Aorta (tissue), 5 donors: ENCODE results near the gene TRAPPC10. TPM values are rescaled to one million over a fixed set of nuclear protein-coding genes. Genes with fewer than 3 reads are reported as not detected.

ENCODE experiments used
- ATAC-seq: fragments of 200-7000 bp; cut with Tn5 transposase; one replicate; pipeline ENCODE4 v1.9.1; 2022; ENCODE audit warnings: moderate library complexity; ENCODE audit not compliant: low FRiP score
- DNase-seq, 2 donors: peaks; one replicate each; pipeline ENCODE4 v3.0.0-alpha.2; 2020
- H3K27ac ChIP-seq, 2 donors: one replicate each; pipeline ENCODE4 v1.5.1; 2013; ENCODE audit warnings: low read length in 2 of 2, mild to moderate bottlenecking in 2 of 2, moderate library complexity in 2 of 2, control low read depth in 1 of 2, inconsistent platforms in 1 of 2, low read depth in 1 of 2
- H3K27me3 ChIP-seq, 2 donors: one replicate each; pipeline ENCODE4 v1.6.1; 2013; ENCODE audit warnings: control low read depth in 1 of 2, low read length in 1 of 2, mild to moderate bottlenecking in 1 of 2, moderate library complexity in 1 of 2; ENCODE audit not compliant: insufficient read depth in 2 of 2, control insufficient read depth in 1 of 2
- H3K36me3 ChIP-seq, 2 donors: one replicate each; pipeline ENCODE4 v1.6.1; 2013; ENCODE audit warnings: control low read depth in 1 of 2, low read length in 1 of 2, mild to moderate bottlenecking in 1 of 2; ENCODE audit not compliant: insufficient read depth in 2 of 2, control insufficient read depth in 1 of 2
- H3K4me1 ChIP-seq, 2 donors: one replicate each; pipeline ENCODE4 v1.6.1; 2013; ENCODE audit warnings: low read length in 2 of 2, control low read depth in 1 of 2, mild to moderate bottlenecking in 1 of 2, moderate library complexity in 1 of 2; ENCODE audit not compliant: insufficient read depth in 2 of 2, control insufficient read depth in 1 of 2
- H3K4me3 ChIP-seq, 2 donors: one replicate each; pipeline ENCODE4 v1.5.1; 2013; ENCODE audit warnings: low read length in 2 of 2, control low read depth in 1 of 2, mild to moderate bottlenecking in 1 of 2
- H3K9me3 ChIP-seq: one replicate; pipeline ENCODE4 v1.6.1; 2013; ENCODE audit warnings: mild to moderate bottlenecking, low read length; ENCODE audit not compliant: control insufficient read depth
- WGBS, 2 donors: extraction: QIAGEN DNeasy Blood & Tissue Kit; methylation state at CpG; one replicate each; pipeline ENCODE4 v1.1.7; 2013; 5-methylcytosine and 5-hydroxymethylcytosine counted together
- intact Hi-C, 2 donors: fragments of 100-400 bp; cut with DNase I; formaldehyde crosslinking; loops; one replicate each; pipeline versions ENCODE4 v1.14.2 to v1.15.0; 2022
- polyA plus RNA-seq, 2 donors: library from polyadenylated mRNA; stranded (reverse); fragments of 200-250 nt; gene quantifications; one replicate each; pipeline ENCODE4 v1.2.3, GENCODE V29; 2013
- total RNA-seq, 2 donors: library from RNA; stranded (reverse); fragmentation: NEBNext Ultra II Directional; extraction: Animal tissue kit (Norgen Biotek cat#: 25700); gene quantifications; one replicate each; pipeline ENCODE4 v1.2.1, GENCODE V29; 2021
- donor health status: healthy with polysubstance abuse.
- donor health status: Bipolar disorder and iron deficiency.
- donor health status: DM: no; HTN: no; CAD: no.
- donor health status: DM: no; HTN: no; CAD: no.
- donor health status: DM: yes; HTN: yes; CAD: no.

Gene TRAPPC10
- total and polyA plus RNA-seq, 4 donors = 3.5 to 41.5 (median 20.4) TPM

DNA sequence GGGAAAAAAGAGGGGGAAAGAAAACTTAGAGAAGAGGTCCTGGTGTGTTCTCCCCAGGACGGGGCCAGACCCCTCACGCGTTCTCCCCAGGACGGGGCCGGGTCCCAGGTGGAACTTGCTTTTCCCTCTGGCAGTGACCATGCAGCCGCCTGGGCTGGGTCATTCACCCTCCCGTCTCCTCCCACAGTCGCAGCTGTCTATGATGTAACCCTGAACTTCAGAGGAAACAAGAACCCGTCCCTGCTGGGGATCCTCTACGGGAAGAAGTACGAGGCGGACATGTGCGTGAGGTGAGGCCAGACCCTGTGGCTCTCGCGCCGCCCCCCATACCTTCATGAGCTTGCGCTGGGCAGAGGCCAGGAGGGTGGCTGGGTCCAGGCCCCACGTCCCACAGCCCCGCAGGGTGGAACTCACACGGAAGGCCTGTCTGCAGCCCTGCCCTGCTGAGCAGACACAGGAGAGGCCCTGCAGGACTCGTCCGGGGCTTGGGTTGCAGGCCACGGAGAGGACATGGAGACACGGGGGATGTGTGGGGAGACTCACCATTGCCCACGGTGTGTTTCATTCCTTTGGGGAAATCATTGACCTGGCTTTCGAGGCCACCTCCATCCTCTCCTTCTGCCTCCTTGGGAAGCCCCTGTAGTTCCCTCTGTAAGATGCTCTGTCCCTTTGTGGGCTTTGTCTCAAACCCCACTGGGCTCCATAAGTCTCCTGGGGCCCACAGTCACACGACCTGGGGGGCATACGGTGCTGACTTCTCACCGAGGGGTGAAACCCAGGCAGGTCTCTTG is 40.7 kb upstream of the TRAPPC10 start:
- Histone ChIP-seq H3K27me3 (no peaks in the 10 kb centered on the region), H3K4me3 (no peak overlapping the region), H3K9me3 (no peaks in the 10 kb centered on the region), H3K4me1 (no peaks in the 10 kb centered on the region), H3K36me3 (peaks cover 0 to 3% of the 10 kb centered on the region in 2 donors), H3K27ac (no peak overlapping the region)
- WGBS, 2 donors = 84 to 85% methylated on average over 29 of the region's 29 CpGs
- DNase-seq (no peak), ATAC-seq (no peak)
- intact Hi-C loops = no loop called here

DNA sequence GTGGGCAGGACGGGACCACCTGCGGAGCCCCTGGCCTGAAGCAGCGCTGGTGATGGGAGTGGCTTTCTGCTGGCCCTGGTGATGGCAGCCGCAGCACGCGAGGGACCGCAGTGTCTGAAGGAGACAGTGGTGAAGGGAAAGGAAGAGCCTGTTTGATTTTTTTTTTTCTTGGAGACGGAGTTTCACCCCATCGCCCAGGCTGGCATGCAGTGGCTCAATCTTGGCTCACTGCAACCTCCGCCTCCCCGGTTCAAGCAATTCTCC is 40.2 kb upstream of the TRAPPC10 start:
- Histone ChIP-seq H3K9me3 (no peaks in the 10 kb centered on the region), H3K4me3 (no peak overlapping the region), H3K27me3 (no peaks in the 10 kb centered on the region), H3K4me1 (no peaks in the 10 kb centered on the region), H3K36me3 (peaks cover 0 to 3% of the 10 kb centered on the region in 2 donors), H3K27ac (no peak overlapping the region)
- ATAC-seq (no peak), DNase-seq (no peak)
- 89 to 93% methylated on average over 10 to 11 of the region's 11 CpGs for WGBS, 2 donors
- intact Hi-C loops = no loop called here

DNA sequence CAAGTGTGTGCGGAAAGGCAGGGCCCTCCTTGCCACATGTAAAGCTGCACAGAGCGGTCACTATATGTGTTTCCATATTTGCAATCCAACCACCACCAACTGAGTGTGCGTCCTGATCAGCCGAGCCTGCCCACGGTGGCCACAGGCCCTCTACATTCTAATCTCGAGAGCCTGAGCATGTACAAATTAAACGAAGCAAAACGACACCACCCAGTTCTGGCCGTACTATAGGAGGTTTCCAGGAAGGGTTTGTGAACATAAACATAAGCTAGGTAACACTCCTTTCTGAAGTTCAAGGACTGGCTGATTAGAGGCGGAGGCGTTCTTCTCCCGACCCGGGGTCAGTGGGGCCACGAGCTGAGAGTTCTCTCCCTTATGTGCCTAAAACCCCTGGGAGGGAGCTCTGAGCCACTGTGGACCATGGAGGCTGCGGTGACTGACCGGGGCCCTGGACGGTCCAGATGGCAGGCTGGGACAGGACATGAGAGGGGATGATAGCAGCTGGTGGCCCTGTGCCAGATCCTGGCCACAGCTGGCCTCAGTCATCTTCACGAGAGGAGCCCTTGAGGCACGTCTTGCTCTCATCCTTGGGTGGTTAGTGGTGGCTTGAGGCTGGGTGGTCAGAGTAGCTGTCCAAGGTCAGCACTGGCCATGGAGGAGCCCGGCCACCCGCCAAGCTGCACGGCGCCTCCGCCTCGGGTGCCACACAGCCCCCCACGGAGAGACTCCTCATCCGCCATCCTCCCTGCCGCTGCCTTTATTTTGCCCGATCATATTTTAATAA is 39.1 kb upstream of the TRAPPC10 start:
- intact Hi-C loops = no loop called here
- no peaks in the 10 kb centered on the region for H3K4me1 ChIP-seq
- no peak overlapping the region for H3K27ac ChIP-seq
- no peaks in the 10 kb centered on the region for H3K27me3 ChIP-seq
- ATAC-seq (no peak), DNase-seq (no peak)
- 82% methylated on average over 29 of the region's 29 CpGs for WGBS, 2 donors
- no peaks in the 10 kb centered on the region for H3K9me3 ChIP-seq
- peaks cover 0 to 3% of the 10 kb centered on the region in 2 donors for H3K36me3 ChIP-seq
- no peak overlapping the region for H3K4me3 ChIP-seq

DNA sequence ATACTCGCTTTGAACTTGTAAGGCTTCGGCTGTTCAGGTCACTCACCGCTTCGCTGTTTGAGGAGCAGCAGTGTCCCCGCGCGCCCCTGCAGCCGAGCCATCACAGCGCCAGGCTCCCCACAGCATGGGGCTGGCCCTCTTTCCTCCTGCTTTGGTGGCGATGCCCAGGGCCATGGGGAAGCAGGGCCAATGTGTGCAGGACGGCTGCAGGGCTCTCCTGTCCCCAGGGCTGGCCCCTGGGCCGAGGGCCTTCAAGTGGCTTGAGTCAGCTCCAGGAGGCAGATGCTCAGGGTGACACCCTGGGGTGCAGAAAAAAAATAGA is 38.5 kb upstream of the TRAPPC10 start:
- H3K27ac ChIP-seq = no peak overlapping the region
- WGBS, 2 donors = 91 to 92% methylated on average over 12 of the region's 12 CpGs
- no peak for ATAC-seq

DNA sequence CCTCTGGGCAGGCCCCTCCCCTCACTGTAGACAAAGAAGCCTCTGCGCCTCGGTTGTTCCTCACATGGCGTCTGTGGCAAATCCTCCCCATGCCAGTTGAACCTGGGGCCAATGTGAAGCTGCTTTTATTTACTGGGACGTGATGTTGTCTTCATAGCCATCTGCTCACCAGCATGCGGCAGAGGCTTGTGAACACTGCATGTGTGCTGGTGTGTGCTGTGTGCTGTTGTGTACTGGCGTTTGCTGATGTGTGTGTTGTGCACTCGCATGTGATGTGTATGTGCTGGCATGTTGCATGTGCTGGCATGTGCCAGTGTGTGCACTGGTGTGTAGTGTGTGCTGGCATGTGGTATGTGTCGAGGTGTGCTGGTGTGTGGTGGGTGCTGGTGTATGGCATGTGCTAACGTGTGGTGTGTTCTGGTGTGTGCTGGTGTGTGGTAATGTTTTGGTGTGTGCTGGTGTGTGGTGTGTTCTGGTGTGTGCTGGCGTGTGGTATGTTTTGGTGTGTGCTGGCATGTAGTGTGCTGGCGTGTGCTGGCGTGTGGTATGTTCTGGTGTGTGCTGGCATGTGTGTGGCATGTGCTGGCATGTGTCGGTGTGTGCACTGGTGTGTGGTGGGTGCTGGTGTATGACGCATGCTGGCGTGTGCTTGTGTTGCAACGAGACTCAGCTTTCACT is 37.2 kb upstream of the TRAPPC10 start:
- Histone ChIP-seq H3K4me1 (no peaks in the 10 kb centered on the region), H3K4me3 (no peak overlapping the region), H3K27ac (no peak overlapping the region), H3K36me3 (no peaks in the 10 kb centered on the region), H3K9me3 (no peaks in the 10 kb centered on the region), H3K27me3 (no peaks in the 10 kb centered on the region)
- intact Hi-C loops = no loop called here
- DNase-seq (no peak), ATAC-seq (no peak)
- 77 to 81% methylated on average over 16 of the region's 16 CpGs for WGBS, 2 donors

More for the DNA sequence above, 38.5 kb upstream of the TRAPPC10 start:
- Histone ChIP-seq H3K4me1 (no peaks in the 10 kb centered on the region), H3K36me3 (peaks cover 0 to 3% of the 10 kb centered on the region in 2 donors), H3K4me3 (no peak overlapping the region), H3K9me3 (no peaks in the 10 kb centered on the region), H3K27me3 (no peaks in the 10 kb centered on the region)
- intact Hi-C loops = no loop called here
- no peak for DNase-seq

DNA sequence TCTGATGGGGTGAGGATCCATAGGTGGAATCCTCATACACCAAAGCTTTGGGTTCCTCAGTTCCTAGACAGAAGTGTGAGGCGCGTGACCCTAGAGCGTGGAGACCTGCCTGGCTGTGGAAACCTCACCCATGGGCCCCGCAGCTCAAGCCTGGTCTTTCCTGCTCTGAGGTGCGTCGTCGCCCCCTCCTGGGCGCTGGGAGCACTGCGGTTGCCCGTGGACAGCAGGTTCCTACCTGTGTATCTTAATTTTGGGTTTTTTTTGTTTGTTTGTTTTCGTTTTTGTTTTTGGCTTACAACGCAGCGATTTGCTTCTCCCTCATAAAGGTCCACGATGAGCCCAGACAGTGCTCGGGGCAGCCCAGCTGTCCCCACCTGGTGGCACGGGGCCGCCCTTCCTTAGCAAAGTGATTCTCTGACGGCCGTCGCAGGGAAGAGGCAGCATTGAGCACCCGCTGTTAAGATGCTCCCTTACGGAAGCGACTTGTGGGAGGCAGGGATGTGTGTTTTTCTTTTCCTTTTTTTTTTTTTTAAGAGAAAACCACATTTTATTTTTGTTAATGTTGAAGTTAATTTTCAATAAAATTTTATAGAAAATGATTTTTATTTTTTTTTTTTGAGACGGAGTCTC is 36.5 kb upstream of the TRAPPC10 start:
- intact Hi-C loops = no loop called here
- WGBS, 2 donors = 31 to 32% methylated on average over 24 of the region's 24 CpGs
- peak; percentile 82 for ATAC-seq
- peak; percentile 78 to 91 for DNase-seq
- Histone ChIP-seq H3K36me3 (no peaks in the 10 kb centered on the region), H3K27me3 (no peaks in the 10 kb centered on the region), H3K9me3 (no peaks in the 10 kb centered on the region), H3K27ac (no peak overlapping the region), H3K4me1 (no peaks in the 10 kb centered on the region), H3K4me3 (no peak overlapping the region)

DNA sequence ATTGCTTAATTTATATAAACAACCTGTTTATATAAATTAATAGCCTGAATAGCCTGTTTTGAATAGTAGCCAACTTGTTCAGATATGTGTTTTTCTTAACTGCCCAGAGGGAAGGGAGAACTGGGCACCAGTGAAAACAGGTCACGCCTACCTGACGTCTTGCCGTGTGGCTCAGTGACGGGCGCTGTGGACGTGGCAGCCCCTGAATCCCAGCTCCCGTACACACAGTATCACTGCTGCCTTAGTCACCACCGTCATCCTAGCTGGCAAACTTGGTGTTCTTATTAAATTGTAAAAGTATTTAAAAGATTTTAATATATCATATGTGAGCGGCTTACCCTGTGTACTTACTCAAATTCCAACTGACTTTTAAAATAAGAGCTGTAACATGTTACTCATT is 35.4 kb upstream of the TRAPPC10 start:
- Histone ChIP-seq H3K36me3 (no peaks in the 10 kb centered on the region), H3K4me3 (no peak overlapping the region), H3K4me1 (no peaks in the 10 kb centered on the region), H3K9me3 (no peaks in the 10 kb centered on the region), H3K27me3 (no peaks in the 10 kb centered on the region), H3K27ac (no peak overlapping the region)
- ATAC-seq = no peak
- intact Hi-C loops = no loop called here
- no peak for DNase-seq
- 86 to 88% methylated on average over 9 of the region's 9 CpGs for whole genome bisulfite sequencing, 2 donors

DNA sequence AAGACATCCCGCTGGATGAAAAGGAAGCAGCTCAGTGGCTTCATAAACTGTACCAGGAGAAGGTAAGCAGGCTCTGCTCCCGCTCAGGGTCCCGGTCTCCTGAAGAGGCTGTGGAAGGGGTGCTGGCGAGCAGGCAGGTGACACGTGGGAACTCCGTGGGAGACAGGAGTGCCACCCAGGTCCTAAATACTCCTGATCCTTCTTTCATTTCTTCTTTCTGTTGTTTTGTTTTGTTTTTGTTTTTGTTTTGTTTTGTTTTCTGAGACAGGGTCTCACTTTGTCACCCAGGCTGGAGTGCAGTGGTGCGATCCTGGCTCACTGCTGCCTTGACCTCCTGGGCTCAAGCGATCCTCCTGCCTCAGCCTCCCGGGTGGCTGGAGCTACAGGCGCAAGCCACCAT is 34.0 kb upstream of the TRAPPC10 start:
- Histone ChIP-seq H3K4me3 (no peak overlapping the region), H3K27ac (no peak overlapping the region), H3K9me3 (no peaks in the 10 kb centered on the region), H3K27me3 (no peaks in the 10 kb centered on the region), H3K36me3 (peaks cover 0 to 3% of the 10 kb centered on the region in 2 donors), H3K4me1 (no peaks in the 10 kb centered on the region)
- intact Hi-C loops = no loop called here
- 96 to 97% methylated on average over 10 of the region's 10 CpGs for WGBS, 2 donors
- DNase-seq (no peak), ATAC-seq (no peak)
